HG03460 (cell line): ENCODE results near the gene TAPBPL.
"Not testable (repeated sequence)": the region's sequence is repeated elsewhere in the genome, so short reads cannot be mapped to it uniquely, and the experiment has no call there.

ENCODE experiments used
- ATAC-seq: cut with Tn5 transposase; IDR thresholded peaks from one replicate; pipeline ENCODE4 v1.9.1; 2021; ENCODE audit not compliant: unreplicated experiment

Gene TAPBPL

GRCh38 chr12:6451348-6452244 is at the start of gene TAPBPL:
Gene TAPBPL, plus strand, starts transcription at chr12:6452042. Its CDS starts 207 bp downstream, at chr12:6452249.
- ATAC-seq, result peak; percentile 68

- ATAC-seq, result no peak
These were observed 47.5 kb upstream of the TAPBPL start for GRCh38 chr12:6404390-6404789.

GRCh38 chr12:6405963-6406362 is 45.9 kb upstream of the TAPBPL start:
- ATAC-seq, result no peak

- ATAC-seq, result no peak
These were observed 44.4 kb upstream of the TAPBPL start for GRCh38 chr12:6407236-6407954.

- ATAC-seq, result no peak
These were observed 35.2 kb upstream of the TAPBPL start for GRCh38 chr12:6416596-6416995.

- no peak for ATAC-seq
These were observed 33.0 kb upstream of the TAPBPL start for GRCh38 chr12:6418796-6419195.

GRCh38 chr12:6420364-6420763 is 31.5 kb upstream of the TAPBPL start:
- no peak for ATAC-seq

- peak; percentile 42 for ATAC-seq
These were observed 28.4 kb upstream of the TAPBPL start for GRCh38 chr12:6423267-6424007.

GRCh38 chr12:6424008-6424347 is 27.9 kb upstream of the TAPBPL start:
- no peak for ATAC-seq

GRCh38 chr12:6424866-6425265 is 27.0 kb upstream of the TAPBPL start:
- ATAC-seq, result no peak

GRCh38 chr12:6425590-6426531 is 26.0 kb upstream of the TAPBPL start:
- no peak for ATAC-seq

GRCh38 chr12:6426882-6427671 is 24.8 kb upstream of the TAPBPL start:
- peak; percentile 67 for ATAC-seq

- not testable (repeated sequence) for ATAC-seq
These were observed 24.0 kb upstream of the TAPBPL start for GRCh38 chr12:6427796-6428195.

GRCh38 chr12:6428326-6428725 is 23.5 kb upstream of the TAPBPL start:
- ATAC-seq, result no peak

- no peak for ATAC-seq
These were observed 21.5 kb upstream of the TAPBPL start for GRCh38 chr12:6430124-6430989.

- ATAC-seq, result no peak
These were observed 18.9 kb upstream of the TAPBPL start for GRCh38 chr12:6432991-6433390.

- ATAC-seq, result no peak
These were observed 17.4 kb upstream of the TAPBPL start for GRCh38 chr12:6434205-6435140.
